Endothelial cell of umbilical vein (primary cell): ENCODE measurements around the gene ARHGAP22. TPM values are rescaled to one million over a fixed set of nuclear protein-coding genes. Genes with fewer than 3 reads are reported as not detected.

Source experiments
- BruUV-seq: library from RNA; stranded (reverse); fragments of 400-500 nt; replicated peaks from 2 replicates; lab custom pipeline; 2021; lab: Mats Ljungman, UMichigan
- CTCF ChIA-PET: fragments of 300-600, 350-600 bp; sonication (Branson Sonifier 250); formaldehyde crosslinking; loops from one replicate; lab custom pipeline; 2021; ENCODE audit warnings: antibody characterized with exemption, inconsistent platforms; lab: Charles Lee
- POLR2A ChIA-PET: fragments of 300-600, 350-600 bp; sonication (Branson Sonifier 250); formaldehyde crosslinking; loops from one replicate; lab custom pipeline; 2021; ENCODE audit warnings: antibody characterized with exemption, inconsistent platforms; lab: Charles Lee
- DNase-seq: peaks from one replicate; pipeline ENCODE4 v3.0.0-alpha.2; 2011; ENCODE audit warnings: low read depth, low spot score
- FAIRE-seq: peaks from 2 replicates; lab custom pipeline; 2011; peaks lifted over from hg19 to GRCh38; lab: Jason Lieb, UNC
- H2AFZ ChIP-seq: 2 replicates; pipeline ENCODE4 v1.6.0; 2012; ENCODE audit warnings: low read depth, low read length, control low read depth, inconsistent platforms
- H3K27ac ChIP-seq: 2 replicates; pipeline ENCODE4 v1.5.1; 2011; ENCODE audit warnings: low read depth, mild to moderate bottlenecking, control low read depth, low read length, moderate library complexity; ENCODE audit not compliant: insufficient read depth
- H3K27me3 ChIP-seq, 2 experiments: 2 replicates each; pipeline versions ENCODE4 v1.6.0 to v1.6.1; 2011; ENCODE audit warnings: low read length in 2 of 2, mixed read lengths in 1 of 2; ENCODE audit not compliant: control insufficient read depth in 2 of 2, insufficient read depth in 2 of 2
- H3K36me3 ChIP-seq, 2 experiments: 2 replicates in 1 of 2; 3 replicates in 1 of 2; pipeline ENCODE4 v1.5.1; 2011; ENCODE audit warnings: low read length in 2 of 2, mild to moderate bottlenecking in 1 of 2, moderate library complexity in 1 of 2; ENCODE audit not compliant: control insufficient read depth in 2 of 2, insufficient read depth in 2 of 2; ENCODE audit errors: extremely low read depth in 1 of 2
- H3K4me1 ChIP-seq: 3 replicates; pipeline ENCODE4 v1.5.1; 2011; ENCODE audit warnings: mild to moderate bottlenecking, low read length; ENCODE audit not compliant: control insufficient read depth, insufficient read depth; ENCODE audit errors: extremely low read depth
- H3K4me2 ChIP-seq: 2 replicates; pipeline ENCODE4 v1.6.1; 2011; ENCODE audit warnings: low read length, control low read depth, mixed read lengths; ENCODE audit not compliant: insufficient read depth
- H3K4me3 ChIP-seq, 3 experiments: fragments of 200-600 bp in 1 of 3; sonication (generic), shearing (Covaris generic) in 1 of 3; replicated peaks in 1 of 3; 2 replicates each; pipeline ENCODE4 v1.5.1; 2011 to 2016; ENCODE audit warnings: control low read depth in 3 of 3, low read length in 3 of 3, mild to moderate bottlenecking in 2 of 3, inconsistent platforms in 1 of 3, low read depth in 1 of 3, moderate library complexity in 1 of 3; ENCODE audit not compliant: insufficient read depth in 1 of 3
- H3K79me2 ChIP-seq: 2 replicates; pipeline ENCODE4 v1.6.0; 2012; ENCODE audit warnings: low read length, inconsistent platforms; ENCODE audit not compliant: control insufficient read depth, insufficient read depth
- H3K9ac ChIP-seq: replicated peaks from 2 replicates; pipeline ENCODE3; 2011; ENCODE audit warnings: low read length, control low read depth; ENCODE audit not compliant: insufficient read depth; ENCODE audit errors: extremely low read depth
- H3K9me1 ChIP-seq: replicated peaks from 3 replicates; pipeline ENCODE4 v1.6.0; 2011; ENCODE audit warnings: mild to moderate bottlenecking, low read length; ENCODE audit not compliant: control insufficient read depth, insufficient read depth; ENCODE audit errors: extremely low read depth
- H3K9me3 ChIP-seq: replicated peaks from 2 replicates; pipeline ENCODE4 v1.5.1; 2012; ENCODE audit warnings: low read length, inconsistent platforms; ENCODE audit not compliant: control insufficient read depth, insufficient read depth
- H4K20me1 ChIP-seq: replicated peaks from 2 replicates; pipeline ENCODE3; 2011; ENCODE audit warnings: mild to moderate bottlenecking, low read length; ENCODE audit not compliant: control insufficient read depth, insufficient read depth; ENCODE audit errors: extremely low read depth
- CTCF ChIP-seq, 2 donors: IDR thresholded peaks; 1 replicate in 1 of 2; 2 replicates in 1 of 2; pipeline ENCODE4 v1.5.1; 2011; ENCODE audit warnings: low read length in 2 of 2, mild to moderate bottlenecking in 2 of 2, moderate library complexity in 2 of 2, control low read depth in 1 of 2, inconsistent platforms in 1 of 2, low read depth in 1 of 2; ENCODE audit not compliant: insufficient read depth in 1 of 2; ENCODE audit errors: extremely low read depth in 1 of 2
- EZH2 ChIP-seq: IDR thresholded peaks from 2 replicates; pipeline ENCODE4 v1.6.1; 2012; ENCODE audit warnings: borderline replicate concordance, low read depth, mild to moderate bottlenecking, moderate library complexity, low read length, inconsistent platforms; ENCODE audit not compliant: severe bottlenecking
- FOS ChIP-seq: IDR thresholded peaks from 2 replicates; pipeline ENCODE4 v1.6.1; 2011; ENCODE audit warnings: mild to moderate bottlenecking, low read length, moderate library complexity, borderline replicate concordance; ENCODE audit not compliant: insufficient read depth
- GATA2 ChIP-seq: IDR thresholded peaks from 2 replicates; pipeline ENCODE4 v1.7.0; 2011; ENCODE audit warnings: low read depth, mild to moderate bottlenecking, moderate library complexity, mixed read lengths, low read length; ENCODE audit not compliant: insufficient read length, insufficient read depth
- JUN ChIP-seq: IDR thresholded peaks from 2 replicates; pipeline ENCODE4 v1.6.1; 2011; ENCODE audit warnings: borderline replicate concordance, low read depth; ENCODE audit not compliant: insufficient read length, insufficient read depth
- MAX ChIP-seq: IDR thresholded peaks from 2 replicates; pipeline ENCODE4 v1.6.1; 2011; ENCODE audit not compliant: insufficient read depth, insufficient read length
- MYC ChIP-seq: IDR thresholded peaks from one replicate; pipeline ENCODE4 v1.6.1; 2011; ENCODE audit warnings: mild to moderate bottlenecking, low read depth, low read length
- POLR2A ChIP-seq: IDR thresholded peaks from 2 replicates; pipeline ENCODE4 v1.6.1; 2012; ENCODE audit warnings: low read depth, mild to moderate bottlenecking, control low read depth, low read length
- POLR2AphosphoS5 ChIP-seq: IDR thresholded peaks from 2 replicates; pipeline ENCODE4 v1.6.1; 2012; ENCODE audit warnings: low read depth, mild to moderate bottlenecking, control low read depth, low read length, moderate library complexity; ENCODE audit not compliant: insufficient read depth
- dilution Hi-C: fragments of 300-500 bp; cut with MboI; formaldehyde crosslinking; loops from one replicate; pipeline ENCODE4 v1.15.0; 2019; ENCODE audit warnings: low sequenced_read_pairs; ENCODE audit not compliant: extremely low pct_ligation_motif_present
- intact Hi-C: fragments of 100-400 bp; cut with micrococcal nuclease; formaldehyde crosslinking; loops from one replicate; pipeline ENCODE4 v1.10.0; 2022
- polyA plus RNA-seq, 4 experiments: library from polyadenylated mRNA; depleted of rRNA in 3 of 4; stranded (reverse) in 3 of 4; unstranded in 1 of 4; fragments of >200 nt; gene quantifications; 2 replicates each; pipeline versions ENCODE4 v1.2.1 to v1.2.3, GENCODE V29; 2011 to 2012; ENCODE audit warnings: missing spikeins in 1 of 4
- total RNA-seq: library from RNA; stranded (reverse); gene quantifications from 2 replicates; pipeline ENCODE4 v1.2.3, GENCODE V29; 2021

Gene ARHGAP22
- total and polyA plus RNA-seq, 2 donors (not counting 3 experiments of a cell fraction or from before 2014, with no cell fraction given), result 8.6 to 50.3 TPM

GRCh38 chr10:48463318-48464003 is 141.4 kb downstream of the ARHGAP22 start:
- no peaks in the 10 kb centered on the region for H3K27me3 ChIP-seq
- no peak overlapping the region for H3K27ac ChIP-seq
- CTCF ChIA-PET, result interaction anchor here (0.7 to 1.2 kb wide), 3 partner anchors 9 to 19 kb away, joined by 3 to 4 read pairs (median 4); no protein-coding TSS in a partner anchor
- no peaks in the 10 kb centered on the region for H3K36me3 ChIP-seq
- H3K4me2 ChIP-seq, result no peak overlapping the region
- POLR2A ChIA-PET, result no interaction called here
- DNase-seq, result no peak
- H3K79me2 ChIP-seq, result peaks cover 8% of the 10 kb centered on the region
- no peak overlapping the region for H3K9ac ChIP-seq
- H3K4me3 ChIP-seq, result no peak overlapping the region
- no TSS peak for BruUV-seq
- intact Hi-C loops, result no loop called here
- no peak for FAIRE-seq
- H3K9me3 ChIP-seq, result no peaks in the 10 kb centered on the region
- dilution Hi-C loops, result no loop called here
- H2AFZ ChIP-seq, result no peak overlapping the region
- peaks cover 4% of the 10 kb centered on the region for H3K4me1 ChIP-seq
- H3K9me1 ChIP-seq, result no peaks in the 10 kb centered on the region
- TF ChIP-seq GATA2, result no peak
- TF ChIP-seq MAX, result no peak
- no peak for TF ChIP-seq JUN
- TF ChIP-seq POLR2A, result no peak
- TF ChIP-seq EZH2, result no peak
- no peak for TF ChIP-seq CTCF (IDR thresholded peaks at IDR 0.05; ENCODE audit: extremely low read depth in 1 of 2, insufficient read depth in 1 of 2, low read depth in 1 of 2, low read length in 2 of 2)
- no peak for TF ChIP-seq FOS
- TF ChIP-seq POLR2AphosphoS5, result no peak
- no peak for TF ChIP-seq MYC
- H4K20me1 ChIP-seq, result no peaks in the 10 kb centered on the region
